GM04504 (cell line): ENCODE data around the gene SRGAP3.
"Not testable (repeated sequence)": the region's sequence is repeated elsewhere in the genome, so short reads cannot be mapped to it uniquely, and the experiment has no call there.

Experiments
- DNase-seq: peaks from one replicate; pipeline ENCODE4 v3.0.0-alpha.2; 2012; ENCODE audit warnings: low read depth

The SRGAP3 gene

DNA sequence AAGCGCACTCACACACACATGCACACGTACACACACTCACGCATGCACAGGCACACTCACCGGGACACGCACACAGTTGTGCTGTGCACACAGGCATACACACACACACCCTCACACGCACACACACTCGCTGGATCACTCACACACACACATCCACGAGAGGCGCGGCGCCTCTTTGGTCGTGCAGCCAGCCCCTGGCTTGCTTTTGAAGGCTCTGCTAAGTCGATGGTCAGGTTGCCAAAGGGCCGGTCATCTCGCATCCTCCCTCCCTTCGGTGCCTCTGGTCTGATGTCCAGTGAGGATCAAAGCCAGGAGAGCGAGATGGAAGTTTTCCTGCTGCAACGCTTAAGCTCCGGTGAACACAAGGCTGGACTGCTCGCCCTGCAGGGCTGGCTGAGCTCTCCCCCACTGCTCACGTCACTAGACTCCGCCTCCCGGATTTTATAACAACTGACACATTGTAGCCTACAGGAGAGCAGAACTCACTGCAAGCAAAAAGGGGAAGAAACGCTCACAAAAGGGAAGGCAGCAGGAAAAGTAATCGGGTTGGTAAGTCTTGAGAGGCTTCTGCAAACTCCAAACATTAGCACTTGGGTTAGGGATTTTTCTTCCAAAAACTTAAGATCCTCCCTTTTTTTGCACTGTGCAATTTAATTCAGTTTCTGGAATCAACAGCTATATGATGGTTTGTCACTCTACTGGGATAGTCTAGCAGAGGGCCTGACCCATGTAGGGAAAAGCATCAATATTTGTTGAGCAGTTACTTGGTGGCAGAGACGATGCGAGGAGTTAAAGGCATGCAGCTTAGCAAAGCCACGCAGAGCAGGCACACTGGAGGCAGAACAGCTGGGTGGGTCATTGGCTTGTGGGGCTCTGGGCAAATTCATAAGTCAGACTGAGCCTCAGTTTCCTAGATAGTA is at the start of gene SRGAP3:
Gene SRGAP3 (minus strand): TSS at position 374 of the 920 bp plus-strand sequence. CDS start 695 bp downstream, outside the sequence.
- peak; percentile 69 for DNase-seq

GRCh38 chr3:9298236-9298635 is 48.8 kb upstream of the SRGAP3 start:
- DNase-seq: no peak

GRCh38 chr3:9296241-9296640 is 46.8 kb upstream of the SRGAP3 start:
- DNase-seq: no peak

DNA sequence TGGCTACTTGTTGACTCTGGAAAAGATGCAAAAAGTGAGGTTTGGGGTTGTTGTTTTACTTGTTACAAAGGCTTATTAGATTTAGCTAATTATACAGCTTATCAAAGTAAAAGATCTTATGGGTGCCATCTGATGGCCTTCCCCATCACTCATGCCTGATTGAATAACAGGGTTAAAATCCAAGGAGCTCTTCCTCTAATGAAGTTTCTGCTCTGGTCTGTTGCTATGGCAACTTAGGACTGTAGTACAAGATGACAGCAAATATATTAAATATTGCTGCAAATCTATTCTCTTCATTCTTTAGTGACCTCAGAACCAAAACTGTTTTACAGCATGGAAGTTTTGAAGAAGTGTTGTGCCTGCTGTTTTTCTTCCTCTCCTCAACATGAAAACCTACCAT is 45.6 kb upstream of the SRGAP3 start:
- DNase-seq: no peak

GRCh38 chr3:9293953-9294352 is 44.5 kb upstream of the SRGAP3 start:
- not testable (repeated sequence) for DNase-seq

DNA sequence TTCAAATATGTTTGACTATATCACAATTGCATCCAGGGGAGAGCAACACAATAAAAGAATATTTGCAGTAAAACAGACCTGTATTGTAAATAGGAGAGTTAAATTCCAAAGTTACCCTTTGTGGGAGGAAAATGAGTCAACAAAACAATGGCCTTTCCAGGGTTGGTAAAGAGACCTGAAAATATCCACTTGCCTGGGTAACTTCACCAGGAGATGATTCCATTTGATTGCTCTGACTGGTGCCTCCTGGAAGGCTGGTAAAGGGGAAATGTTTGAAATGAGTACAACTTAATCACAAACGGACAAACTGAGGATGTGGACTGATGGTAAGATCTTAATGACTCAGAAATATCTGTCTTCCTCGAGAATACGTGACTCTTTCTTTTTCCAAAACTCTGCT is 43.6 kb upstream of the SRGAP3 start:
- no peak for DNase-seq

GRCh38 chr3:9292516-9292915 is 43.1 kb upstream of the SRGAP3 start:
- no peak for DNase-seq

- no peak for DNase-seq
Measured at GRCh38 chr3:9291821-9292410, 42.5 kb upstream of the SRGAP3 start.

DNA sequence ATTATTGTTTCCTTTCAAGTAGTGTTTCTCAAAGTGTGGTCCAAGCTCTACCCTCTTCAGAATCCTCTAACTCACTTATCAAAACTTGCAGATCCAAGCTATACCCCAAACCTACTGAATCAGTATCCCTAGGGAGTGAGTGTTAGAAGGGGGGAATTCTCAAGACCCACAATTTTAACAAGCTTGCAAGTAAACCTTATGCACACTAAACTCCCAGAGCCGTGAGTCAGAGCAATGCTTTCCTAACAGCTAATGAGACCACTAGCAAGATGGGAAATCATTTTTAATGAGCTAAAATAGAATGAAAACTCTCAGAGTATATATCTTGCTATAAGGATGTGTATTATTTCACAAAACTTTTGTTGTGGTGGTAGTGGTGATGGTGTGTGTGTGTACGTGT is 41.1 kb upstream of the SRGAP3 start:
- DNase-seq: no peak

GRCh38 chr3:9281533-9281932 is 32.1 kb upstream of the SRGAP3 start:
- not testable (repeated sequence) for DNase-seq

GRCh38 chr3:9280451-9281219 is 31.2 kb upstream of the SRGAP3 start:
- no peak for DNase-seq

- peak; percentile 45 for DNase-seq
Measured at GRCh38 chr3:9279966-9280365, 30.5 kb upstream of the SRGAP3 start.

DNA sequence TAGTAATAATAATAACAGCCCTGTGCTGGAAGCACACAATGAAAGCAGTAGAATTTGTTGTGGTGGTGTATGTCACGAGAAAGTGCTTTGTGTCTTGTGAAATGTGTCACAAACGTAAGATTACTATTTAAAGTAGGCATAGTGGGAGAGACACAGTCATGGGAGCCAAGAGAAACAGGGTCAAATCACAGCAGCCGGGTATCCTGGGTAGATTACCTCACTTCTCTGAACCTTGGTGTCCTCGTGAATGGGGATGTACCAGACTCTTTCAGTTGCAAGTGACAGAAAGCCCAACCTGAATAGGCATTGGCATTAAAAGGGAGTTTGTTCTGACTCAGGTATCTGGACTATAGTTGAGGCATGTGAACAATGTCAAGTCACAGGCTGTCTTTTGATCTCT is 29.1 kb upstream of the SRGAP3 start:
- DNase-seq: no peak

- no peak for DNase-seq
Measured at GRCh38 chr3:9278085-9278484, 28.6 kb upstream of the SRGAP3 start.

DNA sequence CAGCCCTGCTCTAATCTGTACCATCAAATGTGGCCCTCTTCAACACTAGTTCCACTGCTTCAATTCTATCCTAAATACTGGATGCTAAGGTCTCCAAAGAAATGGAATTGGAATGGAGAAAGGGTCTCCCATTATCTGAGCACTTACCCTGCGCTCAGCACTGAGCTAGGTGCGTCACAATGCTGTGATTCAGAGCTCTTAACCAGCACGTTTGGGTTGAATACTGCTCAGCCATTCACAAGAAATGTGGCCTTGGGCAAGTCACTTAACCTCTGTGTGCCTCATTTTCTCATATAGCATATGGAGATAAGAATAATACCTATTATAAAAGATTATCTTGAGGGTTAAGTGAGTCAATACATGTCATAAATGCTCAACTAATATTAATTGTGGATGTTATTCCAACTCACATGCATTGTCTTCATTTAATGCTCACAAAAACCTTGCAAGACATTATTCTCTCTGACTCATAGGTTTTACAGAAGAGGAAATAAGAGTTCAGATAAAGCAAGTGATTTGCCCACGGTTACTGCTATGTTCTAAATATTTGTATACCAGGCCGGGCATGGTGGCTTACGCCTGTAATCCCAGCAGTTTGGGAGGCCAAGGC is 27.4 kb upstream of the SRGAP3 start:
- DNase-seq: no peak

GRCh38 chr3:9271903-9272302 is 22.5 kb upstream of the SRGAP3 start:
- DNase-seq: no peak

DNA sequence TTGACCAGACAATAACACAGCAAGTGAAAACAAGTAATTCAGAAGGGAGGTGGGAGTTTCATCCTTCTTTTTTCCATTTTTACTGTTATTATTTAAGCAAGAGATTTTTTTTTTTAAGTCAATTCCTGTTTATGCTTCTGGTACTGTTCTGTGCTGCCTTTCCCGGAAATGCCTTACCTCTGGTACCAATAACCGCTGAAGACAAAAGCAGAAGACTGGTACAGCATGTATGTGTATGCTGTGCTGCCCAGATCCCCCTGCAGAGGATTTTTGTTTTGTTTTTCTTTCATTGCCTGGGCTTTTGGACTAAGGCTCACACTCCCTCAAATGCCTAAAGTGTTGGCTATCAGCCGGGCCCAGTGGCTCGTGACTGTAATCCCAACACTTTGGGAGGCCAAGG is 21.3 kb upstream of the SRGAP3 start:
- DNase-seq: no peak

DNA sequence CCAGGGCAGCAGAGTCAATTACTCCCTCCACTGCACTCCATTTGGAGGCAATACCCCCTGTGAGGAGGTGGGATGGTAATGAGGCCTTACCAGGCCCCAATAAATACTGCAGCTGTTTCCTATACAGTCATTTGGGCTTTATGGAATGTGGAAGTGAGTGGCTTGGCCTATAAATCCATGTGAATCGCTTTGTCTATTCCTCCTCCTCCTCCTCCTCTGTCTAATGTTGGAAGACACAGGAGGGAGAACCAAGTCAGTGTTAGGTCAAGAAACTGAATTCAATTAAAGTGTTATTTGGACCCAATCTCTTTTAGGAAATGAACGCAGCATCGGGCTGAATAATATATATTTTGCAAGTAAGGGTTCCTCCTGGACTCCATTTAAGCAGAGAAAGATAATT is 17.3 kb upstream of the SRGAP3 start:
- DNase-seq: no peak

DNA sequence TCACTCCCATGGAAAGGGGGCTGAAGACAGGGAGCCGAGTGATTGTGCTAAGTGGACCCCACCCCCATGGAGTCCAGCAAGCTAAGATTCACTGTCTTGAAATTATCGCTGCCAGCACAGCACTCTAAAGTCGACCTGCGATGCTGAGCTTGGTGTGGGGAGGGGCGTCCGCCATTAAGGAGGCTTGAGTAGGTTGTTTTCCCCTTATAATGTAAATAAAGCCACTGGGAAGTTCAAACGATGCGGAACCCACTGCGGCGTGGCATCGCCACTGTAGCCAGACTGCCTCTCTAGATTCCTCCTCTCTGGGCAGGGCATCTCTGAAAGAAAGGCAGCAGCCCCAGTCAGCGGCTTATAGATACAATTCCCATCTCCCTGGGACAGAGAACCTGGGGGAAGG is 10.9 kb upstream of the SRGAP3 start:
- no peak for DNase-seq

DNA sequence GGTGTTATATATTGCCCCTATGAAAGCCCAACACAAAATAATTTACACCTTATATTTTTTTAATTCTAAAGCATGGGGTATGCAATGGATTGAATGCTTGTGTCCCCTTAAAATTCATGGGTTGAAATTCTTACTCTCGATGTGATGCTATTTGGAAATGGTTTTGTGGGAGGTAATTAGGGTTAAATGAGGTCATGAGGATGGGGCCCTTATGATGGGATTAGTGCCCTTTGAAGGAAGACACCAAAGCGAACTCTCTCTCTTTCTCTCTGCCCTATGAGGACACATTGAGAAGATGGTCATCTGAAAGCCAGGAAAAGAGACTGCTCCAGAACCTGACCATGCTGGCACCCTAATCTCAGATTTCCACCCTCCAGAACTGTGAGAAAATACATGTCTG is 7.6 kb upstream of the SRGAP3 start:
- DNase-seq: no peak

DNA sequence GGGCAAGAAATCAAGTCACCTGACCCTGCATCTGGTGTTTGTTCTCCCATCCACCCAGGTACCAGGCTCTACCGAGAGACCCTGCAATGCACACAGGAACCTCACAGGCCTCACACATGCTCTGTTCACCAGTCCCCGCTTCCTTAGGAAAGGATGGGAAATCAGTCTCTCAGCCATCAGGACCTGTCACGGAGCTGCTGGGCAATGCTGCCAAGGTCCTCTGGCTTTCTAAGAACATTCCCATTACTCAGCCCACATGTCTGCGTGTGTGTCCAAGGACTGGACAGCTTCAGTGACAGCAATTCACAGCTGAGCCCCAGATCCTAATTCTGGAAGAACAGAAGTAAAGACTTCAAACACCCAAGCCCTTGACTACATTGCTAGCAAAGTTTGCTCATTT is 6.5 kb upstream of the SRGAP3 start:
- no peak for DNase-seq

DNA sequence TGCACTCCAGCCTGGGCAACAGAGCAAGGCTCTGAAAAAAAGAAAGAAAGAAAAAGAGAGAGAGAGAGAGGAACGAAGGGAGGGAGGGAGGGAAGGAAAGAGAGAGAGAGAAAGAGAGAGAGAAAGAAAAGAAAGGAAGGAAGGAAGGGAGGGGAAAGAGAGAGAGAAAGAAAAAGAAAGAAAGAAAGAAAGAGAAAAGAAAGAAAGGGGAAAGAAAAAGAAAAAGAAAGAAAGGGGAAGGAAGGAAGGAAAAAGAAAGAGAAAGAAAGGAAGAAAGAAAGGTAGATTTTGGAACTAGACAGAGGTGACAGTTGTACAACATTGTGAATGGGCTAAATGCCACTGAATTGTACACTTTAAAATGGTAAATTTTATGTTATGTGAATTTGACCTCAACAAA is 5.3 kb upstream of the SRGAP3 start:
- DNase-seq: no peak
